GM23338 (cell line): Measurements from ENCODE around the gene CEP68. TPM values are rescaled to one million over a fixed set of nuclear protein-coding genes. Genes with fewer than 3 reads are reported as not detected.

Experiments used
- ETS1 ChIP-seq: IDR thresholded peaks from 2 replicates; pipeline ENCODE4 v1.6.1; 2016; ENCODE audit warnings: antibody characterized with exemption
- EZH2 ChIP-seq: fragments of 200-600 bp; sonication (generic); IDR thresholded peaks from one replicate; pipeline ENCODE4 v1.8.0; 2017; ENCODE audit warnings: antibody characterized with exemption, mild to moderate bottlenecking, low read depth; ENCODE audit not compliant: unreplicated experiment
- JUNB ChIP-seq: IDR thresholded peaks from one replicate; pipeline ENCODE4 v1.6.1; 2016; ENCODE audit warnings: antibody characterized with exemption; ENCODE audit not compliant: unreplicated experiment
- NANOG ChIP-seq: IDR thresholded peaks from 2 replicates; pipeline ENCODE4 v1.6.1; 2016; ENCODE audit warnings: antibody characterized with exemption, borderline replicate concordance
- POLR2AphosphoS5 ChIP-seq: IDR thresholded peaks from 2 replicates; pipeline ENCODE4 v1.6.1; 2016; ENCODE audit warnings: antibody characterized with exemption, low read depth
- ZNF114 ChIP-seq: fragments of 250-450 bp; sonication (Bioruptor Pico); IDR thresholded peaks from 2 replicates; pipeline ENCODE4 v1.5.0; 2020; ENCODE audit warnings: mild to moderate bottlenecking, moderate library complexity
- ZNF331 ChIP-seq: fragments of 250-450 bp; sonication (Bioruptor Pico); IDR thresholded peaks from 2 replicates; pipeline ENCODE4 v1.5.0; 2020; ENCODE audit warnings: low read depth, mild to moderate bottlenecking, moderate library complexity
- ZNF462 ChIP-seq: fragments of 250-450 bp; sonication (Bioruptor Pico); IDR thresholded peaks from 2 replicates; pipeline ENCODE4 v1.5.0; 2020; ENCODE audit warnings: mild to moderate bottlenecking, moderate library complexity
- polyA plus RNA-seq: library from polyadenylated mRNA; unstranded; fragments of >200 nt; fragmentation: Nextera tagmentation; extraction: Ambion mirVana; gene quantifications from 2 replicates; pipeline ENCODE4 v1.2.1, GENCODE V29; 2016
- total RNA-seq: library from RNA; depleted of rRNA; stranded (reverse); fragments of >200 nt; shearing (Covaris generic); gene quantifications from 2 replicates; pipeline ENCODE4 v1.2.3, GENCODE V29; 2014

Gene CEP68
- total and polyA plus RNA-seq, 2 experiments from 2014 or later: 13.0 to 24.4 TPM

GRCh38 chr2:65062843-65063825, 6.9 kb downstream of the CEP68 start (continued):
- TF ChIP-seq ZNF462 (no peak), JUNB (no peak), NANOG (no peak), ZNF331 (CRISPR knock-in tag) (no peak), ZNF114 (CRISPR knock-in tag) (no peak), POLR2AphosphoS5 (no peak), ETS1 (no peak), EZH2 (no peak)
